ENCODE measurements around the gene C4B. TPM values are rescaled to one million over a fixed set of nuclear protein-coding genes. Genes with fewer than 3 reads are reported as not detected.
"Not testable (repeated sequence)": the region's sequence is repeated elsewhere in the genome, so short reads cannot be mapped to it uniquely, and the experiment has no call there.

C4B gene
- total RNA-seq, 1 donor from 2014 or later: 23.1 TPM

DNA sequence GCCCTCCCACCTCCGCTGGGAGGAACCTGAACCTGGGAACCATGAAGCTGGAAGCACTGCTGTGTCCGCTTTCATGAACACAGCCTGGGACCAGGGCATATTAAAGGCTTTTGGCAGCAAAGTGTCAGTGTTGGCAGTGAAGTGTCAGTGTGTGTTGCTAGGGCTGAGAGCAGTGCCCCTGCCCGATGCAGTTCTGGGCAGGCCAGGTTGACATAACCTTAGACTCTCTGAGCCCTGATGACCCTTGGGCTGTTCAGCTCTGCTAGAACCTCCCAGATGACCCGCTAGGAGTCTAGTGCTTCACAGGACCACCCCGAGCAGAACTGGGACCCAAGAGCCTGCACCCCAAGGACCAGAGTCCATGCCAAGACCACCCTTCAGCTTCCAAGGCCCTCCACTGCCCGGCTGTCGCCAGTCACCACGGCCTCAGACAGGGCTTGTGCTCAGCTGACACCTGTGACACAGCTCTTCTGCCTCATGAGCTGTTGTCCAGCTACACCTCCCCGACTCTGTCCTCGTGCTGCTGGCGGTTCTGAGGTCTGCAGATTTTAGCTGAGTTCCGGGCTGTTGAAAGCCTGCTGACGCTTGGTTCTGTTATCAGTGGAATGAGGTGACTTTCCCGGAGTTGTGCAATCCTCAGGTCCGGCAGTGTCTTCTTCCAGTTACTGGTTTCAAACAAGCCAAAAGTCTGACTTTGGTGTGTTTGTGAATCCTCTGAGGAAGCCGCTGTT, 20.9 kb downstream of the C4B start:
- H3K36me3 ChIP-seq; H3K4me3 ChIP-seq; H3K4me1 ChIP-seq; H3K27ac ChIP-seq; intact Hi-C loops (cut with DNase I); DNase-seq (ENCODE audit: extremely low spot score in 2 of 2); H3K9me3 ChIP-seq; H3K27me3 ChIP-seq: not testable (repeated sequence)

DNA sequence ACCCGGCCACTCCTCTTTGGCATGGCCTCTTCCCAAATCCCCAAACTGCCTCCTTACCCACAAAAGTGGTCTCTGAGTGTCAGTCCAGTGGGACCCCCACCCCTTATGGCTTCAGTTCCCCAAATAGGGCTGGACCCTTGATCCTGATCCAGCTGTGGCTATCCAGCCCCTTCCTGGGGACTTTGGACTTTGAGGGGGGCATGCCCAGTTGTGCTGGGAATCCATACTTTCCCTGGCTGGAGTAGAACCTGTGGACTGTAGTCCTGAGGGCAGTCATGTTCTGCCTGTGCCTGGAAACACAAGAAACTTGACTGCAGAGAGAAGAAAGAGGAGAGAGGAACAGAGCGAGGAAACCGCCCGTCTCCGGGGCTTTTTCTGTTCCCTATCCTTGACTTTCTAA, 22.5 kb downstream of the C4B start:
- H3K4me1 ChIP-seq; H3K9me3 ChIP-seq; H3K36me3 ChIP-seq; DNase-seq (ENCODE audit: extremely low spot score in 2 of 2); H3K27ac ChIP-seq; H3K27me3 ChIP-seq; intact Hi-C loops (cut with DNase I); H3K4me3 ChIP-seq: not testable (repeated sequence)

DNA sequence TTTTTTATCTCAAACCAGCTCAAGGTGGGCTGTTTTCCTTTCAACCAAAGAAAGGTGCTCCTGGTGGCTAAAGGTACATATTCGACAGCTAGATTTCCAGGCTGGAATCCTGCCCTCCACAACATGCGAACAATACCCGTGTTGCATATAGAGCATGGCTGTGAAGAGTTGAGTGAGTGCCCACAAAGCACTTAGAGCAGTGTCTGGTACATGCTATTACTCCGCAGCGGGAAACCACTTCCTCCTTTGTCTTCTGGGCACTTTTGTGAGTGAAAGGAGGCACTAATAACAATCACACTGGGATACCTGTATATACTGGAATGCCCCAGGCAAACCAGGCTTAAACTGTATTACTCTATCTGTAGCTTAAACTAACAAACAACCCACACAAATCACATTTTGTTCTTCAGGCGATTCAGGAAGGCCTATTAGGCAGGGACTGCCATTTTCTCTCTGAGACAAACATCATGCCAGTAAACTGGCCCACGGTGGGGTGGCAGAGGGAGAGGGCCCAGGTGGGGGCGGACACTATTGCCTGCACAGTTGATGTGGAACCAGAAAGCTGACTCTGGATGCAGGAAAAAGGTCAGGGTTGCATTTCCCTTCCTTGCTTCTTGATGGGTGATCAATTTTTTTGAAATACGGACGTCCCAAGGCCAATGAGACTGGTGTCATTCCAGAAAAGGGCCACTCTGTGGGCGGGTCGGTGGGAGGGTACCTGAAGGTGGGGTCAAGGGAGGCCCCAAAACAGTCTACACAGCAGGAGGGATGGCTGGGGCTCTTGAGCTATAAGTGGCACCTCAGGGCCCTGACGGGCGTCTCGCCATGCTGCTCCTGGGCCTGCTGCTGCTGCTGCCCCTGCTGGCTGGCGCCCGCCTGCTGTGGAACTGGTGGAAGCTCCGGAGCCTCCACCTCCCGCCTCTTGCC, 23.3 kb downstream of the C4B start, which contains the start of gene CYP21A2:
CYP21A2 (plus strand) TSS at position 818 of the 927 bp plus-strand sequence; CDS start at position 826, 8 bp downstream.
- H3K9me3 ChIP-seq; intact Hi-C loops (cut with DNase I); H3K4me1 ChIP-seq; H3K27me3 ChIP-seq; H3K4me3 ChIP-seq; H3K27ac ChIP-seq; DNase-seq (ENCODE audit: extremely low spot score in 2 of 2); H3K36me3 ChIP-seq: not testable (repeated sequence)

DNA sequence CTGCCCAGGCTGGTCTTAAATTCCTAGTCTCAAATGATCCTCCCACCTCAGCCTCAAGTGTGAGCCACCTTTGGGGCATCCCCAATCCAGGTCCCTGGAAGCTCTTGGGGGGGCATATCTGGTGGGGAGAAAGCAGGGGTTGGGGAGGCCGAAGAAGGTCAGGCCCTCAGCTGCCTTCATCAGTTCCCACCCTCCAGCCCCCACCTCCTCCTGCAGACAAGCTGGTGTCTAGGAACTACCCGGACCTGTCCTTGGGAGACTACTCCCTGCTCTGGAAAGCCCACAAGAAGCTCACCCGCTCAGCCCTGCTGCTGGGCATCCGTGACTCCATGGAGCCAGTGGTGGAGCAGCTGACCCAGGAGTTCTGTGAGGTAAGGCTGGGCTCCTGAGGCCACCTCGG, 24.3 kb downstream of the C4B start:
- H3K27me3 ChIP-seq; H3K36me3 ChIP-seq; H3K9me3 ChIP-seq; intact Hi-C loops (cut with DNase I); DNase-seq (ENCODE audit: extremely low spot score in 2 of 2); H3K4me3 ChIP-seq; H3K27ac ChIP-seq; H3K4me1 ChIP-seq: not testable (repeated sequence)

DNA sequence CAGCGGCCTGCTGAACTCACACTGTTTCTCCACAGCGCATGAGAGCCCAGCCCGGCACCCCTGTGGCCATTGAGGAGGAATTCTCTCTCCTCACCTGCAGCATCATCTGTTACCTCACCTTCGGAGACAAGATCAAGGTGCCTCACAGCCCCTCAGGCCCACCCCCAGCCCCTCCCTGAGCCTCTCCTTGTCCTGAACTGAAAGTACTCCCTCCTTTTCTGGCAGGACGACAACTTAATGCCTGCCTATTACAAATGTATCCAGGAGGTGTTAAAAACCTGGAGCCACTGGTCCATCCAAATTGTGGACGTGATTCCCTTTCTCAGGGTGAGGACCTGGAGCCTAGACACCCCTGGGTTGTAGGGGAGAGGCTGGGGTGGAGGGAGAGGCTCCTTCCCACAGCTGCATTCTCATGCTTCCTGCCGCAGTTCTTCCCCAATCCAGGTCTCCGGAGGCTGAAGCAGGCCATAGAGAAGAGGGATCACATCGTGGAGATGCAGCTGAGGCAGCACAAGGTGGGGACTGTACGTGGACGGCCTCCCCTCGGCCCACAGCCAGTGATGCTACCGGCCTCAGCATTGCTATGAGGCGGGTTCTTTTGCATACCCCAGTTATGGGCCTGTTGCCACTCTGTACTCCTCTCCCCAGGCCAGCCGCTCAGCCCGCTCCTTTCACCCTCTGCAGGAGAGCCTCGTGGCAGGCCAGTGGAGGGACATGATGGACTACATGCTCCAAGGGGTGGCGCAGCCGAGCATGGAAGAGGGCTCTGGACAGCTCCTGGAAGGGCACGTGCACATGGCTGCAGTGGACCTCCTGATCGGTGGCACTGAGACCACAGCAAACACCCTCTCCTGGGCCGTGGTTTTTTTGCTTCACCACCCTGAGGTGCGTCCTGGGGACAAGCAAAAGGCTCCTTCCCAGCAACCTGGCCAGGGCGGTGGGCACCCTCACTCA, 25.0 kb downstream of the C4B start:
- H3K9me3 ChIP-seq; H3K4me3 ChIP-seq; H3K27ac ChIP-seq; H3K4me1 ChIP-seq; DNase-seq (ENCODE audit: extremely low spot score in 2 of 2); intact Hi-C loops (cut with DNase I); H3K27me3 ChIP-seq; H3K36me3 ChIP-seq: not testable (repeated sequence)

DNA sequence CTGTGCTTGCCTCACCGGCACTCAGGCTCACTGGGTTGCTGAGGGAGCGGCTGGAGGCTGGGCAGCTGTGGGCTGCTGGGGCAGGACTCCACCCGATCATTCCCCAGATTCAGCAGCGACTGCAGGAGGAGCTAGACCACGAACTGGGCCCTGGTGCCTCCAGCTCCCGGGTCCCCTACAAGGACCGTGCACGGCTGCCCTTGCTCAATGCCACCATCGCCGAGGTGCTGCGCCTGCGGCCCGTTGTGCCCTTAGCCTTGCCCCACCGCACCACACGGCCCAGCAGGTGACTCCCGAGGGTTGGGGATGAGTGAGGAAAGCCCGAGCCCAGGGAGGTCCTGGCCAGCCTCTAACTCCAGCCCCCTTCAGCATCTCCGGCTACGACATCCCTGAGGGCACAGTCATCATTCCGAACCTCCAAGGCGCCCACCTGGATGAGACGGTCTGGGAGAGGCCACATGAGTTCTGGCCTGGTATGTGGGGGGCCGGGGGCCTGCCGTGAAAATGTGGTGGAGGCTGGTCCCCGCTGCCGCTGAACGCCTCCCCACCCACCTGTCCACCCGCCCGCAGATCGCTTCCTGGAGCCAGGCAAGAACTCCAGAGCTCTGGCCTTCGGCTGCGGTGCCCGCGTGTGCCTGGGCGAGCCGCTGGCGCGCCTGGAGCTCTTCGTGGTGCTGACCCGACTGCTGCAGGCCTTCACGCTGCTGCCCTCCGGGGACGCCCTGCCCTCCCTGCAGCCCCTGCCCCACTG, 25.9 kb downstream of the C4B start:
- DNase-seq (ENCODE audit: extremely low spot score in 2 of 2); H3K27me3 ChIP-seq; H3K4me1 ChIP-seq; H3K4me3 ChIP-seq; H3K27ac ChIP-seq; intact Hi-C loops (cut with DNase I); H3K9me3 ChIP-seq; H3K36me3 ChIP-seq: not testable (repeated sequence)

DNA sequence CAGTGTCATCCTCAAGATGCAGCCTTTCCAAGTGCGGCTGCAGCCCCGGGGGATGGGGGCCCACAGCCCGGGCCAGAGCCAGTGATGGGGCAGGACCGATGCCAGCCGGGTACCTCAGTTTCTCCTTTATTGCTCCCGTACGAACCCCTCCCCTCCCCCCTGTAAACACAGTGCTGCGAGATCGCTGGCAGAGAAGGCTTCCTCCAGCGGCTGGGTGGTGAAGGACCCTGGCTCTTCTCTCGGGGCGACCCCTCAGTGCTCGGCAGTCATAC, 26.4 kb downstream of the C4B start:
- H3K36me3 ChIP-seq; H3K27ac ChIP-seq; H3K9me3 ChIP-seq; H3K4me3 ChIP-seq; H3K4me1 ChIP-seq; intact Hi-C loops (cut with DNase I); H3K27me3 ChIP-seq; DNase-seq (ENCODE audit: extremely low spot score in 2 of 2): not testable (repeated sequence)

DNA sequence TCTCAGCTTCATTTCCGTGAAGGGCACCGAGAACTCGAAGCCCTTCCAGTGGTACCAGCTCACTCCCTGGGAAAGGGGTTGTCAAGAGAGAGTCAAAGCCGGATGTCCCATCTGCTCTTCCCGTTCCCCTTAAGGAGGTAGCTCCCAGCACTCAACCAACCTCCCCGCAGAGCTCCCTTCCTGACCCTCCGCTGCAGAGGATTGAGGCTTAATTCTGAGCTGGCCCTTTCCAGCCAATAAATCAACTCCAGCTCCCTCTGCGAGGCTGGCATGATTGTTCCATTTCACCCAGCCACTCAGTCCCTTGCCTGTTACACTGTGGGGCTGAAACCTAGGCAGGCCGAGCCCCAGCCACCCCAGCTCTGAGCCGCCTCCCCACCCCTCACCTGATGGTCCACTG, 26.8 kb downstream of the C4B start:
- H3K27me3 ChIP-seq; H3K4me3 ChIP-seq; H3K9me3 ChIP-seq; DNase-seq (ENCODE audit: extremely low spot score in 2 of 2); H3K27ac ChIP-seq; intact Hi-C loops (cut with DNase I); H3K4me1 ChIP-seq; H3K36me3 ChIP-seq: not testable (repeated sequence)

DNA sequence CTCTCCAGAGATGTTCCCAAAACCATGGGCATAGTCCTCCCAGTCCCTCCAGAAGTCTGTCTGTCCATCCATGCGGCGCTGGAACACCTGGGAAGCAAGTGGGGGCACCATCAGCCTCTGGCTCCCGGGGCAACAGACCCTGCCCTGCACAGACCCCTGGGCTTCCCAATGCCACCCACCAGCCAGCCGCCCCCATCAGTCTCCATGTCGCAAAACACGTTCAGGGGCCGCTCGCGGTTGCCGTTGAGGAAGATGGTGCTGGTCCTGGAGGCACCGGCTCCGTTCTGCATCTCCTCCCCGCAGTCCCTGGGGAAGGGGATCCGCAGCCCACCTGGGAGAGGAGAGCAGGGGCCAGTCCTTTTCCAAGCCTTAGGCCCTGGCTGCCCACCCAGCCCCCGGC, 27.7 kb downstream of the C4B start:
- DNase-seq (ENCODE audit: extremely low spot score in 2 of 2); H3K27me3 ChIP-seq; H3K4me3 ChIP-seq; H3K27ac ChIP-seq; H3K9me3 ChIP-seq; intact Hi-C loops (cut with DNase I); H3K36me3 ChIP-seq: not testable (repeated sequence)
- H3K4me1 ChIP-seq: peaks cover 13% of the 10 kb centered on the region

DNA sequence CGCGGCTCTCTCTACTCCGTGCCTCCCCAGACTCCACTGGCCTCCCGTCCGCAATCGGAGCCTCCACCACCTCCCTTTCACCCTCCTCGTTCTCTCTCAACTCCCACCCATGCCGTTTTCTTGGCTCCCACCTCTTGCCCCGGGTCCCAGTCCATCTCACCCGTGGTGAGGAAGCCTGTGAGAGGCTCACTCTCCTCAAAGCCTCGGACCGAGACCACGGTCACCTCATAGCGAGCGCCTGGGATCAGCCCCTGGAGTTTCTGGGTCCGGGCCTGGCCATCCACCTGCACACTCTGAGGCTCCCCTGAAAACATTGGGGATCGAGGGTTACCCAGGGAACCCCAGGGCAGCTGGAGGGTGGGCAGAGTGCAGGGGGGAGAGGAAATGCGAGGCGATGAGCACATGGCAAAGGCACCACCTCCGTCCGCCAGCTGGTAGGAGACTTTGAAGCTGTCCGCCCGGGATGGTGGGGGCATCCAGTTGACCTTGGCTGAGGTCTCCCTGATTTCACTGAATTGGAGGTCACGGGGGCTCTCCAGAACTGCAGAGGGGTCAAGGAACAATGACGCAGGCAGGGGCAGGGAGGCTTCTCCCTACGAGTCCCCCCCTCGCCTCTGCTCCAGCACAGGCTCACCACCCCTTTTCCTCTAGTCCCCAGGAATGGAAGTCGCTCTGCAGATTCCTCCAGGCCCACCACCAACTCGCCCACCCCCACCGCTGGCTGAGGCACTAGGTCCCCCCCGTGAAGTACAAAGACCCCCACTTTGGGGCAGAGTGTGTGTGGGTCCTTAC, 29.2 kb downstream of the C4B start:
- H3K4me3 ChIP-seq; H3K36me3 ChIP-seq; H3K9me3 ChIP-seq; intact Hi-C loops (cut with DNase I); H3K27me3 ChIP-seq; DNase-seq (ENCODE audit: extremely low spot score in 2 of 2); H3K27ac ChIP-seq: not testable (repeated sequence)
- H3K4me1 ChIP-seq: peaks cover 28% of the 10 kb centered on the region

DNA sequence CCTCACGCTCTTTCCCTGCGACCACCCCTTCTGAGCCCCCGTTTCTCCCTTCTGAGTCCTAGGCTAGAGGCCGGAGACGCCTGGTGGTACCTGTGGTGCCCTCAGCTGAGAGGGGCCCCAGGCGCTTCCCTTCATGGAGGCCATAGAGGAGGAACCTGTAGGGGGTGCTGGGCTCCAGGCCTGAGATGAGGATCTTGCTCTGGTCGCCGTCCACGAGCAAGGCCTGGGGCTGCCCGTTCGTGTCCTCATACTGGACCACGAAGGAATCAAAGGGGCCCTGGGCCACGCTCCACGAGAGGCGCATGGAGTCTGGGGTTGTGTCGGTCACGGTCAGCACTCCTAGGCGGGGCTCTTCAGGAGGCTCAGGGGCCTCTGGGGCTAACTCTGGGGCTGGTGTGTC, 30.3 kb downstream of the C4B start:
- H3K27ac ChIP-seq; intact Hi-C loops (cut with DNase I); H3K9me3 ChIP-seq: not testable (repeated sequence)

More for the DNA sequence above, 30.3 kb downstream of the C4B start:
- H3K36me3 ChIP-seq; H3K4me3 ChIP-seq; H3K27me3 ChIP-seq; DNase-seq (ENCODE audit: extremely low spot score in 2 of 2): not testable (repeated sequence)
- H3K4me1 ChIP-seq: peaks cover 28% of the 10 kb centered on the region

Measured in vagina (tissue), 2 donors.